H9 (cell line): ENCODE results near the gene PIP5K1C. TPM values are rescaled to one million over a fixed set of nuclear protein-coding genes. Genes with fewer than 3 reads are reported as not detected.

ENCODE experiments used
- DNase-seq: peaks from one replicate; pipeline ENCODE4 v3.0.0-alpha.2; 2017
- H2AFZ ChIP-seq: one replicate; pipeline ENCODE4 v1.6.1; 2013; ENCODE audit warnings: mild to moderate bottlenecking, low read length, control low read depth, moderate library complexity
- H2AK5ac ChIP-seq: 2 replicates; pipeline ENCODE4 v1.6.1; 2013; ENCODE audit warnings: low read length, control low read depth, mixed read lengths; ENCODE audit not compliant: insufficient read length
- H2BK120ac ChIP-seq: one replicate; pipeline ENCODE4 v1.6.1; 2013; ENCODE audit warnings: low read depth, mild to moderate bottlenecking, low read length, control low read depth, inconsistent platforms; ENCODE audit not compliant: poor library complexity, severe bottlenecking
- H2BK12ac ChIP-seq: 2 replicates; pipeline ENCODE4 v1.6.1; 2013; ENCODE audit warnings: low read length, control low read depth, mixed read lengths, low read depth; ENCODE audit not compliant: insufficient read length
- H2BK15ac ChIP-seq: 2 replicates; pipeline ENCODE4 v1.6.1; 2013; ENCODE audit warnings: low read depth, low read length, control low read depth
- H2BK20ac ChIP-seq: one replicate; pipeline ENCODE4 v1.6.1; 2013; ENCODE audit warnings: low read depth, mild to moderate bottlenecking, low read length, control low read depth, inconsistent platforms; ENCODE audit not compliant: poor library complexity, severe bottlenecking
- H2BK5ac ChIP-seq: 2 replicates; pipeline ENCODE4 v1.6.1; 2013; ENCODE audit warnings: low read length, control low read depth, mixed read lengths; ENCODE audit not compliant: insufficient read length
- H3K14ac ChIP-seq: 2 replicates; pipeline ENCODE4 v1.6.1; 2013; ENCODE audit warnings: low read length, control low read depth; ENCODE audit not compliant: insufficient read depth
- H3K18ac ChIP-seq: 2 replicates; pipeline ENCODE4 v1.6.1; 2013; ENCODE audit warnings: low read depth, mild to moderate bottlenecking, mixed read lengths, low read length, control low read depth; ENCODE audit not compliant: insufficient read length
- H3K23ac ChIP-seq: 2 replicates; pipeline ENCODE4 v1.6.1; 2013; ENCODE audit warnings: low read length, control low read depth, mixed read lengths, low read depth; ENCODE audit not compliant: insufficient read length
- H3K23me2 ChIP-seq: 2 replicates; pipeline ENCODE4 v1.6.1; 2013; ENCODE audit warnings: low read depth, mild to moderate bottlenecking, mixed read lengths, low read length, control low read depth; ENCODE audit not compliant: insufficient read length, poor library complexity, severe bottlenecking
- H3K27ac ChIP-seq: 2 replicates; pipeline ENCODE4 v1.5.1; 2013; ENCODE audit warnings: low read length, control low read depth, mixed read lengths, low read depth; ENCODE audit not compliant: insufficient read length
- H3K27me3 ChIP-seq: 2 replicates; pipeline ENCODE4 v1.6.1; 2013; ENCODE audit warnings: low read length, control low read depth, inconsistent platforms; ENCODE audit not compliant: insufficient read depth
- H3K4ac ChIP-seq: 2 replicates; pipeline ENCODE4 v1.6.1; 2013; ENCODE audit warnings: low read depth, mild to moderate bottlenecking, control low read depth, inconsistent platforms, low read length, moderate library complexity
- H3K4me1 ChIP-seq: 2 replicates; pipeline ENCODE4 v1.6.1; 2013; ENCODE audit warnings: low read length, control low read depth, inconsistent platforms; ENCODE audit not compliant: insufficient read depth
- H3K4me2 ChIP-seq: 2 replicates; pipeline ENCODE4 v1.6.1; 2013; ENCODE audit warnings: low read length, control low read depth, mixed read lengths; ENCODE audit not compliant: insufficient read length, insufficient read depth
- H3K56ac ChIP-seq: 2 replicates; pipeline ENCODE4 v1.6.1; 2013; ENCODE audit warnings: low read depth, mild to moderate bottlenecking, mixed read lengths, low read length, control low read depth; ENCODE audit not compliant: insufficient read length
- H3K79me1 ChIP-seq: 2 replicates; pipeline ENCODE4 v1.6.1; 2013; ENCODE audit warnings: low read depth, mild to moderate bottlenecking, moderate library complexity, low read length, control low read depth, inconsistent platforms; ENCODE audit not compliant: insufficient read depth, poor library complexity, severe bottlenecking
- H3K79me2 ChIP-seq: 2 replicates; pipeline ENCODE4 v1.6.1; 2013; ENCODE audit warnings: low read length, control low read depth, inconsistent platforms; ENCODE audit not compliant: insufficient read depth
- H3K9ac ChIP-seq: 2 replicates; pipeline ENCODE4 v1.6.1; 2013; ENCODE audit warnings: low read length, control low read depth, mixed read lengths; ENCODE audit not compliant: insufficient read length; ENCODE audit errors: extremely low read depth
- H3K9me3 ChIP-seq: one replicate; pipeline ENCODE4 v1.6.1; 2013; ENCODE audit warnings: low read depth, low read length, inconsistent platforms; ENCODE audit not compliant: control insufficient read depth
- H3T11ph ChIP-seq: one replicate; pipeline ENCODE4 v1.6.1; 2013; ENCODE audit warnings: mild to moderate bottlenecking, low read length, control low read depth, inconsistent platforms
- H4K20me1 ChIP-seq: one replicate; pipeline ENCODE4 v1.6.1; 2013; ENCODE audit not compliant: control insufficient read depth, insufficient read length, insufficient read depth
- H4K5ac ChIP-seq: 2 replicates; pipeline ENCODE4 v1.6.1; 2013; ENCODE audit warnings: low read depth, mild to moderate bottlenecking, mixed read lengths, low read length, control low read depth; ENCODE audit not compliant: insufficient read length
- H4K8ac ChIP-seq: replicated peaks from 2 replicates; pipeline ENCODE4 v1.6.1; 2013; ENCODE audit warnings: low read length, control low read depth, mixed read lengths, low read depth; ENCODE audit not compliant: insufficient read length
- H4K91ac ChIP-seq: 2 replicates; pipeline ENCODE4 v1.6.1; 2013; ENCODE audit warnings: low read depth, mild to moderate bottlenecking, moderate library complexity, mixed read lengths, low read length, control low read depth; ENCODE audit not compliant: insufficient read length
- H3K27ac Mint-ChIP-seq, 3 experiments: 2 replicates in 2 of 3; 3 replicates in 1 of 3; pipeline ENCODE4 v1.8.0; 2020 to 2021; ENCODE audit warnings: mixed read lengths in 3 of 3, mild to moderate bottlenecking in 1 of 3, moderate library complexity in 1 of 3
- H3K27me3 Mint-ChIP-seq: 2 replicates; pipeline ENCODE4 v1.8.0; 2021; ENCODE audit warnings: low read depth, mild to moderate bottlenecking, moderate library complexity, mixed read lengths
- H3K36me3 Mint-ChIP-seq, 3 experiments: 2 replicates in 2 of 3; 3 replicates in 1 of 3; pipeline ENCODE4 v1.8.0; 2020 to 2021; ENCODE audit warnings: low read depth in 3 of 3, mixed read lengths in 3 of 3; ENCODE audit not compliant: insufficient read depth in 1 of 3
- H3K4me1 Mint-ChIP-seq, 2 experiments: 2 replicates each; pipeline ENCODE4 v1.8.0; 2020; ENCODE audit warnings: mixed read lengths in 2 of 2
- H3K4me3 Mint-ChIP-seq, 2 experiments: 2 replicates in 1 of 2; 3 replicates in 1 of 2; pipeline ENCODE4 v1.8.0; 2020 to 2021; ENCODE audit warnings: mild to moderate bottlenecking in 2 of 2, mixed read lengths in 2 of 2, moderate library complexity in 1 of 2
- H3K9me3 Mint-ChIP-seq, 2 experiments: 2 replicates in 1 of 2; 3 replicates in 1 of 2; pipeline ENCODE4 v1.8.0; 2020; ENCODE audit warnings: mild to moderate bottlenecking in 2 of 2, mixed read lengths in 2 of 2, moderate library complexity in 1 of 2
- WGBS: extraction: QIAGEN DNeasy Blood & Tissue Kit; methylation state at CpG from one replicate; pipeline ENCODE4 v1.1.7; 2013; ENCODE audit warnings: missing lambda C conversion rate, low lambda C conversion rate, mixed read lengths; ENCODE audit not compliant: insufficient read length; ENCODE audit errors: extremely low coverage; 5-methylcytosine and 5-hydroxymethylcytosine counted together
- total RNA-seq: library from RNA; stranded (reverse); gene quantifications from 2 replicates; pipeline ENCODE4 v1.2.1, GENCODE V29; 2021
- TF ChIP-seq, protein P1 (sequence below): fragments of 200-600 bp; sonication (generic); conservative IDR thresholded peaks from 3 replicates; pipeline ENCODE4 v1.8.0; 2021; ENCODE audit warnings: antibody characterized with exemption, mild to moderate bottlenecking

The PIP5K1C gene
- total RNA-seq, 1 experiment from 2014 or later, result 41.7 TPM

DNA sequence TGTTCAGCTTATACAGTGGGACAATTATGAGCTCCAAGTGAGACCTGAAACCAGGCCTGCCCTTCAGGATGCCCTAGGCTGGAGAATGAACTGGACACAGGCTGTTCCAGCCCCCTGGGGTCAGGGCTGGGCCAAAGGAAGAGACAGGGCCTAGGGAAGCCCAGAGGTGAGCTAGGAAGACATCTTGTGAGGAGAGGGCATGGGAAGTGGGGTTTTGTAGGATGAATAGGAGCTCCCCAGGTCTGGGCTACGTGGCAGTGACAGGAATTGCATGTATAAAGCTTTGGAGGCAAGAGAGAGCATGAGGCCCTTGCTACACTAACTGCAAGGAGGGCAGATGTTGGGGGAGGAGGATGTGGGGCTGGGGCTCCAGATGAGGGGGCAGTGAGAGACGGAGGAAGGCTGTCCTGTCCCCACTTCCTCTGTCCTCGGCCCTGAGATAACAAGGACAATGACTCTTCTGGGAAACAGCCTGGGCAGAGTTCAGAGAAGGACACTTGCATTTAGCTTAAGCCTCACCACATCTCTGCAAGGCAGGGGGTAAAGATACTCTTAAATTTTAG is 92.1 kb downstream of the PIP5K1C start:
- no peaks in the 10 kb centered on the region for H3K79me2 ChIP-seq
- H3K27me3 Mint-ChIP-seq, result peaks cover 4% of the 10 kb centered on the region
- WGBS, result no CpG with 5 or more reads among the region's 3 CpGs
- no peak overlapping the region for H2BK20ac ChIP-seq
- peak overlapping the region; percentile 56 for H3K4me2 ChIP-seq
- H3K9ac ChIP-seq, result no peak overlapping the region
- H3K56ac ChIP-seq, result no peak overlapping the region
- H2BK5ac ChIP-seq, result no peak overlapping the region
- no peak overlapping the region for H4K91ac ChIP-seq
- no peak overlapping the region for H3K23ac ChIP-seq
- no peaks in the 10 kb centered on the region for H4K20me1 ChIP-seq
- H3K23me2 ChIP-seq, result peaks cover 2% of the 10 kb centered on the region
- H2AK5ac ChIP-seq, result no peak overlapping the region
- H3K9me3 ChIP-seq, result no peaks in the 10 kb centered on the region
- peak overlapping the region; percentile 58 to 79; a peak in 4 of 5 replicates for H3K4me3 Mint-ChIP-seq
- no peak overlapping the region for H4K5ac ChIP-seq
- TF ChIP-seq, protein P1, sequence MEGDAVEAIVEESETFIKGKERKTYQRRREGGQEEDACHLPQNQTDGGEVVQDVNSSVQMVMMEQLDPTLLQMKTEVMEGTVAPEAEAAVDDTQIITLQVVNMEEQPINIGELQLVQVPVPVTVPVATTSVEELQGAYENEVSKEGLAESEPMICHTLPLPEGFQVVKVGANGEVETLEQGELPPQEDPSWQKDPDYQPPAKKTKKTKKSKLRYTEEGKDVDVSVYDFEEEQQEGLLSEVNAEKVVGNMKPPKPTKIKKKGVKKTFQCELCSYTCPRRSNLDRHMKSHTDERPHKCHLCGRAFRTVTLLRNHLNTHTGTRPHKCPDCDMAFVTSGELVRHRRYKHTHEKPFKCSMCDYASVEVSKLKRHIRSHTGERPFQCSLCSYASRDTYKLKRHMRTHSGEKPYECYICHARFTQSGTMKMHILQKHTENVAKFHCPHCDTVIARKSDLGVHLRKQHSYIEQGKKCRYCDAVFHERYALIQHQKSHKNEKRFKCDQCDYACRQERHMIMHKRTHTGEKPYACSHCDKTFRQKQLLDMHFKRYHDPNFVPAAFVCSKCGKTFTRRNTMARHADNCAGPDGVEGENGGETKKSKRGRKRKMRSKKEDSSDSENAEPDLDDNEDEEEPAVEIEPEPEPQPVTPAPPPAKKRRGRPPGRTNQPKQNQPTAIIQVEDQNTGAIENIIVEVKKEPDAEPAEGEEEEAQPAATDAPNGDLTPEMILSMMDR, result no peak
- no peaks in the 10 kb centered on the region; the same call in 1 of the 2 replicates for H3K4me1 ChIP-seq
- no peak for DNase-seq
- H2AFZ ChIP-seq, result no peak overlapping the region
- no peak overlapping the region for H2BK120ac ChIP-seq
- peaks cover 12% of the 10 kb centered on the region in 2 experiments for H3K4me1 Mint-ChIP-seq
- no peak overlapping the region for H3K18ac ChIP-seq
- peaks cover 0 to 4% of the 10 kb centered on the region in 2 experiments; a peak in 1 of 5 replicates for H3K9me3 Mint-ChIP-seq
- no peak overlapping the region for H3T11ph ChIP-seq
- H3K27ac ChIP-seq, result no peak overlapping the region
- H2BK12ac ChIP-seq, result no peak overlapping the region
- peaks cover 5% of the 10 kb centered on the region; the same call in 1 of the 2 replicates for H3K27me3 ChIP-seq
- no peak overlapping the region for H3K4ac ChIP-seq
- no peak overlapping the region for H4K8ac ChIP-seq
- no peak overlapping the region for H3K14ac ChIP-seq
- H3K79me1 ChIP-seq, result no peaks in the 10 kb centered on the region
- H3K27ac Mint-ChIP-seq, result peak overlapping the region in 1 of 3 experiments; percentile 62; a peak in 1 of 7 replicates
- no peak overlapping the region for H2BK15ac ChIP-seq
- H3K36me3 Mint-ChIP-seq, result peaks cover 7 to 12% (median 7%) of the 10 kb centered on the region in 3 experiments; a peak in 6 of 7 replicates
